ENCODE measurements around the gene C2CD5. TPM values are rescaled to one million over a fixed set of nuclear protein-coding genes. Genes with fewer than 3 reads are reported as not detected.

C2CD5 gene
- total and polyA plus RNA-seq, 8 donors, result 12.2 to 79.1 (median 31.9) TPM

GRCh38 chr12:22578328-22578727 lies 34.0 kb upstream of the C2CD5 start:
- Histone ChIP-seq H3K4me3 (no peak overlapping the region), H3K4me1 (peaks cover 0 to 2% (median under 1%) of the 10 kb centered on the region in 4 donors), H3K36me3 (no peaks in the 10 kb centered on the region), H3K27ac (peak overlapping the region in 2 of 5 donors; percentile 43 to 69), H3K9me3 (no peaks in the 10 kb centered on the region), H3K27me3 (no peaks in the 10 kb centered on the region)
- WGBS, 5 donors, result 81 to 93% (median 87%) methylated on average over 3 of the region's 3 CpGs
- peak in 1 of 2 donors; percentile 41 for DNase-seq
- TF ChIP-seq CTCF (IDR thresholded peaks at IDR 0.05) (no peak), POLR2A (IDR thresholded peaks at IDR 0.05) (no peak), EP300 (IDR thresholded peaks at IDR 0.05) (no peak), POLR2AphosphoS5 (IDR thresholded peaks at IDR 0.05) (no peak)
- intact Hi-C loops (cut with DNase I; ENCODE audit: low total_unique reads), result no loop called here

GRCh38 chr12:22577667-22578066 lies 33.3 kb upstream of the C2CD5 start:
- TF ChIP-seq POLR2A (IDR thresholded peaks at IDR 0.05) (no peak), CTCF (IDR thresholded peaks at IDR 0.05) (no peak)
- Histone ChIP-seq H3K27ac (peak overlapping the region in 4 of 5 donors; percentile 9 to 76 (median 30)), H3K27me3 (no peaks in the 10 kb centered on the region), H3K4me3 (no peak overlapping the region), H3K9me3 (no peaks in the 10 kb centered on the region), H3K4me1 (no peaks in the 10 kb centered on the region), H3K36me3 (no peaks in the 10 kb centered on the region)
- peak in 1 of 2 donors; percentile 71 for DNase-seq
- 30 to 80% (median 41%) methylated on average over 1 of the region's 1 CpG for WGBS, 5 donors
- intact Hi-C loops (cut with DNase I; ENCODE audit: low total_unique reads), result no loop called here

- Histone ChIP-seq H3K4me3 (no peak overlapping the region), H3K4me1 (no peaks in the 10 kb centered on the region), H3K27ac (no peak overlapping the region), H3K36me3 (no peaks in the 10 kb centered on the region), H3K27me3 (no peaks in the 10 kb centered on the region), H3K9me3 (no peaks in the 10 kb centered on the region)
- TF ChIP-seq EP300 (IDR thresholded peaks at IDR 0.05) (no peak), POLR2AphosphoS5 (IDR thresholded peaks at IDR 0.05) (no peak), CTCF (IDR thresholded peaks at IDR 0.05) (no peak), POLR2A (IDR thresholded peaks at IDR 0.05) (no peak)
- WGBS, 5 donors, result 57 to 72% (median 63%) methylated on average over 2 of the region's 2 CpGs
- DNase-seq, result peak; percentile 32 to 48
- intact Hi-C loops (cut with DNase I; ENCODE audit: low total_unique reads), result no loop called here
These were observed 32.1 kb upstream of the C2CD5 start for GRCh38 chr12:22576473-22576872.

GRCh38 chr12:22576065-22576464 lies 31.7 kb upstream of the C2CD5 start:
- 84 to 97% (median 89%) methylated on average over 1 of the region's 1 CpG for WGBS, 5 donors
- no peak overlapping the region for H3K4me3 ChIP-seq
- TF ChIP-seq POLR2AphosphoS5 (IDR thresholded peaks at IDR 0.05), result no peak
- no peak for TF ChIP-seq CTCF (IDR thresholded peaks at IDR 0.05)
- no peak for TF ChIP-seq EP300 (IDR thresholded peaks at IDR 0.05)
- TF ChIP-seq POLR2A (IDR thresholded peaks at IDR 0.05), result no peak

More at GRCh38 chr12:22576065-22576464, 31.7 kb upstream of the C2CD5 start:
- intact Hi-C loops (cut with DNase I; ENCODE audit: low total_unique reads), result no loop called here
- Histone ChIP-seq H3K36me3 (no peaks in the 10 kb centered on the region), H3K9me3 (no peaks in the 10 kb centered on the region), H3K27me3 (no peaks in the 10 kb centered on the region), H3K27ac (no peak overlapping the region), H3K4me1 (no peaks in the 10 kb centered on the region)
- no peak for DNase-seq

All from stomach (tissue), 9 donors.